ENCODE measurements around the gene ZHX3.

The ZHX3 gene

DNA sequence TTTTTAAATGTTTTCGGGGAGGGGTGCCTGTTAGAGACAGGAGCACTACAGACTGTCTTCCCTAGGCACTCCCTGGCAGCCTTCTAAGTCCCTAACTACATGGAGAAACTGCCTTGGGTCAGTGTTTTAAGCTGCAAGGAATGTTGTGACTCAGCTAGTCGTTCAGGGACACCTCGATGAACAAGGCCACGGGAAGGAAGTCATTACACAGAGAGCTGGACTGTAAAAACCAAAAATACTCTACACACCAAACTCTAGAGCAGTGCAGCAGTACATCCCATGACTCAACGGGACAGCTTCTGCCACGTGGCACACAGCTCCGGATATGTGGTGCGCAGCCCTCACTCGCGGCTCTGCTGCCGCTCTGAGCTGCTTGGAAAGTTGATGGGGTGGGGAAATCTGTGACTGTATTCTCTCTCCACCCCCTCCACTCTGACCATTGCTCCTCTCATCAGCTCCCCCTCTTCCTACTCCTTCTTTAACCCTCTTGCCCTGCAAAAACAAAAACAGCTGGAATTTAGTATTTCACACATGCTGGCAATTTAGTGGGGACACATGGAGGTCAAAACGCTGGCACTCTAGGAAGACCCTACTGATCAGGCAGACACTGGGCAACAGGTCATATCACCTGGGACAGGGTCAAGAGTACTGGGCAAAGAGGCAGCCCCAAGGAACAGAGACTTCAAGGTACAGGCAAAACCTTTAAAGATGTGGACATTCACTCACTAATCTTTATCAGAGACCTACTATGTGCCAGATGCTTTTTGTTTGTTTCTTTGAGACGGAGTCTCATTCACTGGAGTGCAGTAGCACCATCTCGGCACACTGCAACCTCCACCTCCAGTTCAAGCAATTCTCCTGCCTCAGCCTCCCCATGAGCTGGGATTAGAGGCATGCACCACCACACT lies 12.2 kb upstream of the ZHX3 start:
- Histone ChIP-seq H3K4me3 (replicated peaks; ENCODE audit: insufficient read depth, low read length) (no peak overlapping the region), H3K27ac (replicated peaks) (no peak overlapping the region), H3K27me3 (ENCODE audit: insufficient read depth, poor library complexity, severe bottlenecking) (peaks cover 2% of the 10 kb centered on the region)
- peak in 1 of 2 experiments; percentile 40 for DNase-seq (ENCODE audit: low read depth in 1 of 2, low spot score in 1 of 2)
- TF ChIP-seq GABPA (IDR thresholded peaks at IDR 0.05; ENCODE audit: low read depth) (no peak), CTCF (IDR thresholded peaks at IDR 0.05; ENCODE audit: insufficient read depth, low read length) (no peak), REST (IDR thresholded peaks at IDR 0.05; ENCODE audit: insufficient replicate concordance, low read depth) (no peak), POLR2AphosphoS5 (IDR thresholded peaks at IDR 0.05; ENCODE audit: low read depth) (no peak)

DNA sequence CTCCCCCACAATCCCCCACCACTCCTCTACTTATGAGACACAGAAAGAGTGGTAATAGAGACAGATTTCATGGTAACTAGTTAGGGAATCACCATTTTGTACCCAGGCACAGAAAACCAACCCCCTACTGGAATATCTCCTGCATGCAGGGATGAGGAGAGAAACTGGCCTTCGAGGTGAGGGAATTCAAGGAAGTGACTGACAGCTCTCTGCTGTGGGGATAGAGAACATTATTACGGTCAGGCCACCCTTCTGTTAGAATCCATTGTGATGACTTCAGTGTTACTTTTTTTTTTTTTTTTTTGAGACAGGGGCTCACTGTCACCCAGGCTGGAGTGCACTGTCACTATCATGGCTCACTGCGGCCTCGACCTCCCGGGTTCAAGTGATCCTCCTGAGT lies 9.6 kb upstream of the ZHX3 start:
- Histone ChIP-seq H3K27ac (replicated peaks) (no peak overlapping the region), H3K4me3 (replicated peaks; ENCODE audit: insufficient read depth, low read length) (no peak overlapping the region), H3K27me3 (ENCODE audit: insufficient read depth, poor library complexity, severe bottlenecking) (no peaks in the 10 kb centered on the region)
- TF ChIP-seq POLR2AphosphoS5 (IDR thresholded peaks at IDR 0.05; ENCODE audit: low read depth) = no peak
- TF ChIP-seq CTCF (IDR thresholded peaks at IDR 0.05; ENCODE audit: insufficient read depth, low read length) = no peak
- no peak for TF ChIP-seq REST (IDR thresholded peaks at IDR 0.05; ENCODE audit: insufficient replicate concordance, low read depth)
- TF ChIP-seq SPI1 (IDR thresholded peaks at IDR 0.05; ENCODE audit: borderline replicate concordance, low read depth) = no peak
- TF ChIP-seq GABPA (IDR thresholded peaks at IDR 0.05; ENCODE audit: low read depth) = no peak
- DNase-seq (ENCODE audit: low read depth in 1 of 2, low spot score in 1 of 2) = no peak

DNA sequence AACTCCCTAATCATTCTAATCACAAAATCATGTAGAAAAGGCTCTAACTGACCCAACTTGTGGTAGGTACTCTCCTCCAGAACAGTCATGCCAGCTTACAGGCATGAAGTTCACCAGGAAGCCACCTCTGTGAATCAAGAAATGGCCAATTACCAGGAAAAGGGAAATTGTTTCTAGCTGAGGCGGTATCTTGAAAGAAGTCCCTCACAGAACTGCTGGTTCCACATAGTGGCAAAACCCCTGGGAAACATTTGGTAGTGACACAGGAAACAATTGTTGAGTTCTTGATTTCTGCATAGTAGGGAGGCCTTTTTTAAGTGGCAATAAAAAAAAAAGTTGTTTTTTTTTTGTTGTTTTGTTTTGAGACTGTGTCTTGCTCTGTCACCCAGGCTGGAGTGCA lies 3.4 kb upstream of the ZHX3 start:
- Histone ChIP-seq H3K27me3 (ENCODE audit: insufficient read depth, poor library complexity, severe bottlenecking) (no peaks in the 10 kb centered on the region), H3K27ac (replicated peaks) (no peak overlapping the region), H3K4me3 (replicated peaks; ENCODE audit: insufficient read depth, low read length) (no peak overlapping the region)
- TF ChIP-seq POLR2AphosphoS5 (IDR thresholded peaks at IDR 0.05; ENCODE audit: low read depth) = no peak
- peak; percentile 63 for TF ChIP-seq GABPA (IDR thresholded peaks at IDR 0.05; ENCODE audit: low read depth)
- no peak for TF ChIP-seq REST (IDR thresholded peaks at IDR 0.05; ENCODE audit: insufficient replicate concordance, low read depth)
- no peak for TF ChIP-seq SPI1 (IDR thresholded peaks at IDR 0.05; ENCODE audit: borderline replicate concordance, low read depth)
- TF ChIP-seq CTCF (IDR thresholded peaks at IDR 0.05; ENCODE audit: insufficient read depth, low read length) = no peak
- DNase-seq (ENCODE audit: low read depth in 1 of 2, low spot score in 1 of 2) = peak in 1 of 2 experiments; percentile 29
